GM19438 (cell line): ENCODE measurements around the gene GSK3A.

Experiments
- ATAC-seq: cut with Tn5 transposase; IDR thresholded peaks from one replicate; pipeline ENCODE4 v1.9.1; 2021; ENCODE audit warnings: low read depth; ENCODE audit not compliant: unreplicated experiment

GSK3A gene

GRCh38 chr19:42204664-42205063 is 37.7 kb downstream of the GSK3A start:
- ATAC-seq: no peak

DNA sequence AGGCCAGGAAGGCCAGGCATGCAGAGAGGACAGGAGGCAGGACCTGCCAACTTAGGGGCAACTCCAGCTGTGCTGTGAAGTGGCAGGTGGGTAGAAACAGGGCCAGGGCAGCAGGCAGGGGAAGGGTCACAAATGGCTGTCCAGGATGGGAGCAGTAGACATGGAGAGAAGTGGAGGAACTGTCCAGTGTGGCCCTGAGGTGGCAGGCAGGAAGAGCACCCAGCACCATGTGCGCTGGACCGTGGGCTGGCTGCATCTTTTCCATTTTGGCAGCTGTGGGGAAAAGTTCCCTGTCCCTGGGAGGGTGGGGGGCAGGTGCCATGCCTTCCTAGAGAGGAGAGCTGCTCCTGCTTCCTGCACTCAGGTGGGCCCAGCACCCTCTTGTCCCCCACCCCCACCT is 38.7 kb downstream of the GSK3A start:
- ATAC-seq: no peak

DNA sequence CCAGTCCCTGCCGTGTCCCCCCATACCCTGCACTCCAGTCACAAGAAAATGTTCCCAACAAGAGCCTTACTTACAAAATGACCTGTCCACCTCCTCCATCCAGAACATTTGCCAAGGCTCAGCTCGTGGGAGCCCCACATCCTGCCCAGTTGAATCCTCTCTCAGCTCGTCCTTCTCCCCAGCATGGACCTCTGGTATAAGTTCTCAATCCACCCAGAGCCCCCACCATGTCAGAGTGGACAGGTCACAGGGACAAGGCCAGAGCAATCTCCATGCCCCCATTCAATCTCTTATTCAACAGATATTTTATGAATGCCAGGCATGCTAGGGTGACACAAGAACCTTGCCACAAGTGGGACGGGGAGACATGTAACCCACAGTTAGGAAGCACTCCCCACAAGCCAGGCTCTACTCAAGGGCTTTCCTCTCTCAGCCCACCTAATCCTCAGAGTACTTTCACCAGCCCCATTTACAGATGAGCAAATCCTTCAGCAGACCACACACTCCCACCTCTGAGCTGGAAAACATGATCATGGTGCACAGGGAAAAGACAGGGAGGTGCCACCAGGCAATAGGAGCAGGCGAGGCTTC is 40.0 kb downstream of the GSK3A start:
- no peak for ATAC-seq

GRCh38 chr19:42201489-42202289 is 40.7 kb downstream of the GSK3A start:
- ATAC-seq: no peak

- no peak for ATAC-seq
Measured at GRCh38 chr19:42200116-42200715, 42.2 kb downstream of the GSK3A start.

- ATAC-seq: peak; percentile 48
Measured at GRCh38 chr19:42199440-42200115, 42.8 kb downstream of the GSK3A start.

GRCh38 chr19:42198676-42199439 is 43.5 kb downstream of the GSK3A start:
- peak; percentile 50 for ATAC-seq

GRCh38 chr19:42197375-42197817 is 45.0 kb downstream of the GSK3A start:
- no peak for ATAC-seq

DNA sequence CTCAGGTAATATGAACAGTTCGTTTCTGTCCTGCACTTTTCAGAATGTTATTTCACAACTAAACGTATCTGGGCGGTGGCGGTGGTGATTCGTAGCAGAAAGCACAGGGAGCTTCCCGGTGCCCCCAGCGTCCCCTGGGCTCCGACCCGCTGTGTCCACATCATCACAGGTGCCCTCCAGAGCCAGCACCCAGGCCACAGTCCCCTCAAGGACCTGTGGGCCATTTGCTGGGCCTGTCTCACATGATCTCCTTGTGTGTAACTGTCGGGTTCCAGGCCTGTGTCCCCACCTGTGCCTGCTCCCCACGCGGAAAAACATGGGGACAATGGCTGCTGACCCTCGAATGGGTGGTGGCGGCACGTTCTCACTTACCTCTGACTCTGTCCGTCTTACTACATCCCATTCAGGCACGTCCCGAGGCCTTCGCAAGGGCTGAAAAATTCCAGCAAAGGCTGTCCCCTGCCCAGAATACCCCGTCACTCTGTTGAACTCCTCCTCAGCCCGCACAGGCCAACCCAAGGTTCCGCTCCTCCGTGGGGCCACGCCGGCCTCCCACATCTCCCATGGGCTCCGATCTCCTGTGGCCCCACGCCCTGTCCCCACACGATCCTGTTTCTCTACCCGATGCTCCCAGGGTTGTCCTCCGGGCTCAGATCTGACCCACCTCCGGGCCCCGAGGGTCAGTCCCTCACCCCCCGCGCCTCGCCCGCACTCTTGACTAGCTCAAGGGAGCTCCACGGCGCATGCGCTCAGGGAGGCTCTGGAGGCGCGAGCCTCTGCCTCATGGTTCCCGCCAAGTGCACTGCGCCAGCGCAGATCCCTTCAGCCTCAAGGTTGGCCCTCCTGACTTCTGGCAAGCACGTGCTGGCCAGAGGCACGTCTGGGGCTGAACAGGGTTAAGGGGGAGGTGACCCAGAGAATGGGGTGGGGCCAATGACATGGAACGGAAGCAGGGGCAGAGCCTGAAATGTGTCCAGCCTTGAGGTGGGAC is 46.1 kb downstream of the GSK3A start:
- ATAC-seq: no peak

GRCh38 chr19:42193706-42194105 is 48.7 kb downstream of the GSK3A start:
- ATAC-seq: no peak

DNA sequence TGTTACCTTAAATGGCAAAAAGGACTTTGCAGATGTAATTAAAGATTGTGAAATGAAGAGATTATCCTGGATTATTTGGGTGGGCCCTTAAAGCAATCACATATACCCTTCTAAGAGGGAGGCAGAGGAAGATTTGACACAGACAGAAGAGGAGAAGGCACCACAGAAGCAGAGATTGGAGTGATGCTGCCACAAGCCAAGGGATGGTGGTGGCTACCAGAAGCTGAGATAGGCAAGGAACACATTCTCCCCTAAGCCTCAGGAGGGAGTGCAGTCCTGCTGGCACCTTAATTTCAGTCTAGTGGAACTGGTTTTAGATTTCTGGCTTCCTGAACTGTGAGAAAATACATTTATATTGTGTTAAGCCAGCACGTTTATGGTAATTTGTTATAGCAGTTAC is 49.1 kb downstream of the GSK3A start:
- no peak for ATAC-seq

GRCh38 chr19:42191855-42192254 is 50.5 kb downstream of the GSK3A start:
- no peak for ATAC-seq

- ATAC-seq: no peak
Measured at GRCh38 chr19:42191330-42191729, 51.1 kb downstream of the GSK3A start.

- no peak for ATAC-seq
Measured at GRCh38 chr19:42189133-42189532, 53.3 kb downstream of the GSK3A start.

DNA sequence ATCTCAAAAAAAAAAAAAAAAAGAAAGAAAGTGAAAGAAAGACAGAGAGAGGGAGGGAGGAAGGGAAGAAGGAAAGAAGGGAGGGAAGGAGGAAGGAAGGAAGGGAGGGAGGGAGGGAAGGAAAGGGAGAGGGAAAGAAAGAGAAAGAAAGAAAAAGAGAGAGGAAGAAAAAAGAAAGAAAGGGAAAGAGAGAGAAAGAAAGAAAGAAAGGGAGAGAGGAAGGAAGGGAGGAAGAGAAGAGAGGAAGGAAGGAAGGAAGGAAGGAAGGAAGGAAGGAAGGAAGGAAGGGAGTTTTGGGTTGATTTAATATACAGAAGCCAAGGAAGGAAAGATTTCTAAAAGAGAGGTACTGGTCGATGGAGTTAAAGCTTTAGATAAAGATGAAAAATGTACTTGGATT is 53.7 kb downstream of the GSK3A start:
- ATAC-seq: no peak

- ATAC-seq: no peak
Measured at GRCh38 chr19:42185277-42185676, 57.1 kb downstream of the GSK3A start.

- ATAC-seq: no peak
Measured at GRCh38 chr19:42184401-42184861, 58.0 kb downstream of the GSK3A start.
